Retina (tissue), 1 donor: ENCODE data around the gene PRRC1.
"Not testable (repeated sequence)": the region's sequence is repeated elsewhere in the genome, so short reads cannot be mapped to it uniquely, and the experiment has no call there.

Experiments used
- DNase-seq: peaks from one replicate; pipeline ENCODE4 v3.0.0-alpha.2; 2016

The PRRC1 gene

DNA sequence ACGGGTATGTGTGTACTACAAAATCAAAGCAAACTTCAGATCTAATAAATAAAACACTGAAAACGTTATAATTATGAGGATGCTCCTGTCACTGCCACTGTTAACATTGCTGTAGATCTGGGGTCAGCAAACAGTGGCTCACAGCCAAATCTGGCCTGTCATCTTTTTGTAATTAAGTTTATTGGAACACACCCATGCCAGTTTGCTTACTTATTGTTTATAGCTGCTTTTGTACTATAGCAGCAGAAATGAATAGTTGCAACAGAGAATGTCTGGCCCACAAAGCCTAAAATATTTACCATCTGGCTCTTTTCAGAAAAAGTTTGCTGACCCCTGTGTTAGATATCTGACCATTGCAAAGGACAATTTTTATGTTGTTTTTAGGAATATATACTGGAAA lies 32.1 kb downstream of the PRRC1 start:
- no peak for DNase-seq

DNA sequence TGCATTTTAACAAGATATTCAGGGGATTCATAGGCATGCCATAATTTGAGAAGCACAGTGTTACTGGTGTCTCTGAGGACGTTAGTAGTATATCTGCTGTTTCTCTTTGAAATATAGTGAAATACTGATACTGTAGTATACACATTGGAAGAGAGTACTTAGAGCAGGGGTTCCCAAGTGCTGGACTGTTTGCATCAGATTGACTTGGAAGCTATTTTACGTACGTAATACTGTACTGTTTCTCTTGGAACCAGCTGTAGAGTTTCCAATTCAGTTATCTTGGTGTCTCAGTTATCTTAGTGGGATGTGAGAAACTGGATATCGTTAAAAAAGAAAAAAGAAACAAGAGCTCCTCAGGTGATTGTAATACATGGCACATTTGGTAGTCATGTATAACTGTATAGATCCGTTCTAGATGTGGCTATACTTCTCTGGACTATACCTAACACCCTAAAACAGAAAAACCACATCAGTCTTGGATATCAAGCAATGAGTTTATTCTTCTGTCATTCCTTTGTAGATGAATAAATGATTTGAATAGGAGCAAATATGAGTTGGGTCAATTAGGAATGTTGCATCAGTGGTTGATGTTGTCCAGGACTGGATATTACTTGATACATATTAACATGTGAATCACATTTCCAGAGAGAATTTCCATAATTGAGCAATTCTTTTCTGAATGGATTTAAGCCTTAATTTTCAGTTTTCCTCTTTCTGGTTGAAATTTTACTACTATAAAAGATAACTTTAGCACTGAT lies 33.4 kb downstream of the PRRC1 start:
- no peak for DNase-seq

DNA sequence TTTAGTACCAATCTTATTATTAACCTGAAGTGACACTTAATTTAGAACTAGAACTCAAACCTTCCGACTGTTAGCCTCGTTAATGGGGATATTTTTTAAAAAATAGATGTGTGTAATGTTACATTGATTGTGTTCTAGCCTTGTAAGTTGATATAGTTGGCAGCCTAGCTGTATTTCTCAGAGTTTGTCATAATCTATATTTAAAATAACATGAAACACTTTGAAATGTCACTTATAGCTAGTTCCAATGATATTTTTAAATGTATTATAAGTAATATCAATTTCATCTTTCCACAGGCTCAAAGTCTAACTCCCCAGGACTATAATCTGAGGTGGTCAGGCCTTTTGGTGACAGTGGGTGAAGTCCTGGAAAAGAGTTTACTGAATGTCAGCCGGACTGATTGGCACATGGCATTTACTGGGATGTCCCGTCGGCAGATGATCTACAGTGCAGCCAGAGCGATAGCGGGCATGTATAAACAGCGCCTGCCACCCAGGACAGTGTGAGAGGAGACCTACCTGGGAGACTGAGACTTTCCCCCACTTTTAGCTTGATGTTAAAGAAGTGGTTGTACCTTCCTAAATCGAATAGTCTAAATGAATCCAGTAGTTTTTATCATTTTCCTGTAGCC lies 34.1 kb downstream of the PRRC1 start:
- DNase-seq, result no peak

DNA sequence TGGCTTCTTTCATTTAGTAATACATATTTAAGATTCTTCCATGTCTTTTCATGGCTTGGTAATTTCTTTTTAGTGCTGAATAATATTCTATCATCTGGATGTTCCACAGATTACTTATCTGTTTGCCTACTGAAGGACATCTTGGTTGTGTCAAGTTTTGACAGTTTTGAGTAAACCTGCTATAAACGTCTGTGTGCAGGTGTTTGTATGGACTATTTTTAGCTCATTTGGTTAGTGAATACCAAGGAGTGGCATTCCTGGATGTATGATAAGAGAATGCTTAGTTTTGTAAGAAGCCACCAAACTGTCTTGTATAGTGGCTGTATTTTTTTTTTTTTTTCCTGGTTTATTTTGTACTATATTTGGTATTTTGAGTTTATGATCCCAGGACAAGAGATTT lies 38.4 kb downstream of the PRRC1 start:
- no peak for DNase-seq

DNA sequence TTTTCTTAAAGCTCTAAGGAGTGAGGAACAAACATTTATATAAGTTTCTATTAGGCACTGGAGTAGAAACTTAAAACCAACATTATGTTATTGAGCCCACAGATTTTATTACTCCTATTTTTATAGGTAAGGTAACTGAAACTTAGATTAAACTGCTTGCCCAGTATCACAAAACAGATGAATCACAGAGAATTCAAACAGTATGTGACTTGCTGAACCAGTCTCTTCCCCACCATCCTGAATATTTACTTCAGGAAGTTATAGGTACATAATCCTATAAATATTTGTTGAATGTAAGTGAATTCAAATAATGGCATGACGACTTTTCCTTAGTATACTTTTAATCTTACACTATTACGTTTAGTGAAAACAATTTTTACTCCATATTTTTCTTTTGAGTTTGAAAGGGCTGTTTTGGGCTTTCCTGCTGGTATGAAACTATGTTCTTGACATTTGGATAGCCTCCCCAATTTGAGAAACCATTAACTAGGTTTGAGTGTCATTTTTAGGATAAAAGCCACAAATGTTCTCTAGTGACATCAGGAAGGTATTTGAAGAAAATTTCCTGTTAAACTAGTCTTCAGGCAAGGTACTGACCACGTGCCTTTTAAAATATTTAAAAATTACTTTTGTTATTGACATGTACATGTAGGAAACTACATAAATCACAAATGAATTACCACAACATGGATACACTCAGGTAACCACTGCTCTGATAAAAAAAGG lies 39.3 kb downstream of the PRRC1 start:
- no peak for DNase-seq

DNA sequence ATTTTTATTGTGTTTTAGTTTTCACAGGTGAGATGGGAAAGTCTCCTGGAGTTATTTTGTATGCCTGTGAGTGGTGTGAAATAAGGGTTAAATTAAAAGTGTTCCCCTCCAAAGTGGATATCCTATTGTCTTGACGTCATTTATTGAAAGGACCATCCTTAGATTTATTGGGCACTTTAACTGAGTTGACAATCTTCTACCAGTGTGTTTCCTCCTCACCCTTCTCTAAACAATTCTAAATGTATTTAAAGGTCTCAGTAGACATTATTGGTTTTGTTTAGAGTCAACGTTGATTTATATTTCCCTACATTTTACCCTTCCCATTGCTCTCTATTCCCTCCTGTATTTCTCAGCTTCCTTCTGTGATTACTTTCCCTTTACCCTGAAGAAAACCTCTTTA lies 40.8 kb downstream of the PRRC1 start:
- no peak for DNase-seq

DNA sequence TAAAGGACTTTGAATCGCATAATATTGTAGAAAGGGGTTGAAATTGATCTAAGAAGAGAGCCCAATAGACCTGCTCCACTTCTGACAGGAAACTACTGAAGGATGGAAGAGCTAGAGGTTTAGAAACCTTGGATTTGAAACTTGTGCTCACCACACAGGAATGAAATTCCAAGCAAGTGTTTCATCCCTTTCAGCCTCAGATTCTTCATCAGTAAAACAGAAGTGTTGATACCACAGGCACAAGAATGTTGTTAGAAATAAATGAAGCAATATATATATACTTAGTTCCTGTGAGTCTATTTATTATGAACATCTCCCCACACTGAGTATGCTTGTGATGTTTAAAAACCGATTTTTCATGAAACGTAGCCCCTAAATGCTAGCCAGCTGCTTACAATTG lies 43.8 kb downstream of the PRRC1 start:
- DNase-seq, result no peak

DNA sequence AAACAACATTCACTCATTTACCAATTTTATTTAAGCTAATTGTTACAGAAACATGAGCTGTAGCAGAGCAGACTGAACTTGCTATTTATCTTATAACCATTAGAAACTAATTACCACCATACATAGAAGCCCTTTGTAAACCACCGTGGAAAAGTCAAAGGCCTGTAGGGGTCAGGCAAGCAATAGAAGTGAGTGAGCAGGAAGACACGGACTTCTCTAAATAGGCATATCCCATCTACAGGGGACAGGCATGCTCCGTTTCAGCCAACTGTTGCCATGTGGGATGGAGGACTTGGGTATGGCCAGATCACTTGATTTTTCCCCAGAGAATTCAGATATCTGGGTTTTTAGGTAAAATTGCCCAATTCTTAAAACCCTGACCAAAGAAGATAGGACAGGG lies 44.8 kb downstream of the PRRC1 start:
- DNase-seq, result peak; percentile 8

DNA sequence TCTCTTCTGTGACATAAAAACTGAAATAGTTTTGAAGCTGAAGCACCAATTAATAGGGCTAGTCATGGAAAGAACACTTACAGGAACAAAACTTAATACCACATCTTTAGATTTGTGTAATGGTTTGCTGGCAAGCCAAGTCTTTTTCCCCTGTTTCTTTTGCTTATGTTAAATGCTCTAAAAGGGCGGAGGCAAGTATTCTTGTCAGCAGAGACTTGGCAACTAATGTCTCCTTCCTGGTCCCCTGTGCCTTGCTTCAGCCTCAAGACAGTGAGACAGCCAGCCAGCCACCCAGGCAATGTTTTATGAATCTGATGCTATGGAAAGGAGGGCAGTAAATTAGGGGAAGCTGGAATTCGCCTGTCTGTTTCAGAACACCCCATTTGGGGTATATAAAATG lies 45.7 kb downstream of the PRRC1 start:
- DNase-seq, result no peak

DNA sequence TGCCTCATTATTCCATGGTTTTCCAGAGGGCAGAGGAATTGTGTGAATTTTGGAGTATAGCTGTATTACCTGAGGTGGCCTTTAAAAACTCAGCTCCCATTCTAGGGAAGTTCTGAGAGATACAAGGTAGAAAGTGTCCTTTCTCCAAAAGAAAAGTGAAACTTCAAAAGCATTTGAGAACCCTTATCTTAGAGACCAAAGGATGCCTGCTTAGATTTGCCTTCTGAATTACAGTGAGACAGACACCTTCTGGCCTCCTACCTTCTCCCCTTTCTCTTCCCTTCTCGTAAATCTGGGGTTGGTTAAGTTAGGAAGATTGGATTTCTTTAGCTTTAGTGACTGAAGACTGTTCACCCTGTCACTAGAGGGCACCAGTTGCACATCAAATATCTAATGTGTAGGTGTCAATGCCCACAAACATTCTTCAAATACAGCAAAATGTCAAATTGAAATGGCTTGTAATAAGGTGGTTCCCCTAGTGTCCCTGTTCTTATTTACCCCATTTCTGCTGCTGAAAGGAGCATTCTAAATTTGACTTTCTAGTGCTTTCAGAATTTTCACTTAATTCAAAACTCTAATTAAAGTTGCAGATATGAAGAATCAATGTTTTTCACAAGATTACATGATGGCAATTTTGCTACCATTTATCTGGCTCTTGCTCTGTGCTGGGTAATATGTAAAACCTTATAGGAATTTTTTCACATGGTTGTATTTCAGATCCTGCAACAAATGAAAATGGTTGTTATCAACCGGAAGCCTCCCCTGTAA lies 46.7 kb downstream of the PRRC1 start:
- DNase-seq, result peak; percentile 41

DNA sequence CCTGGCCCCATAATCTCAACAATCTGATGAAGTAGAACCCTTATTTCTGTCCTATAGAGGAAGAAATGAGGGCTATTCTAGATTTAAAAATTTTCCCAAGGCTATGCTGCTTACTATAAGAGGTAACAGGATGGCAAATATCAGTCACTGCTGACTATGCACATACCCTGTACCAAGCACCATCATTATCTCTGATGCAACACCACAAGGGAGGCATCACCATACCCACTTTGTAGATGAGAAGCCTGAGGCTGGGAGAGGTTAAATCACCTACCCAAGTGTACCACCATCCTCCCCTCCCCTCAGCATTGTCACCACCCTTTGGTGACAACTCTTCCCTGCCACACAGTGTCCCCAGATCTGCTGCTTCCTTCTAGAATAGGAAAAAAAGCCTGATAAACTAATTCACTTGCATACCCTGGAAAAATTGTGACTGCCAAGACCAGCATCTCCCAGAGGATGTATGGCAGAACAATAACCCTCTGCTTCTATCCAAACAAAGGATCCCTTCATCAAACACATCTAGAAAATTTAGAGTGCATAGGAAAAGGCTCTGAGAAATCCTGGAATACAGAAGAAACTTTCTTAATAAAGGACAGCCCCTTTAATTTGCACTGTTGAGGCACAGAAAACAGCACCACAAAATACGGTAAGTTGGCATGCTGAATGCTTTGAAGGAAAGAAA lies 48.3 kb downstream of the PRRC1 start:
- DNase-seq, result no peak

DNA sequence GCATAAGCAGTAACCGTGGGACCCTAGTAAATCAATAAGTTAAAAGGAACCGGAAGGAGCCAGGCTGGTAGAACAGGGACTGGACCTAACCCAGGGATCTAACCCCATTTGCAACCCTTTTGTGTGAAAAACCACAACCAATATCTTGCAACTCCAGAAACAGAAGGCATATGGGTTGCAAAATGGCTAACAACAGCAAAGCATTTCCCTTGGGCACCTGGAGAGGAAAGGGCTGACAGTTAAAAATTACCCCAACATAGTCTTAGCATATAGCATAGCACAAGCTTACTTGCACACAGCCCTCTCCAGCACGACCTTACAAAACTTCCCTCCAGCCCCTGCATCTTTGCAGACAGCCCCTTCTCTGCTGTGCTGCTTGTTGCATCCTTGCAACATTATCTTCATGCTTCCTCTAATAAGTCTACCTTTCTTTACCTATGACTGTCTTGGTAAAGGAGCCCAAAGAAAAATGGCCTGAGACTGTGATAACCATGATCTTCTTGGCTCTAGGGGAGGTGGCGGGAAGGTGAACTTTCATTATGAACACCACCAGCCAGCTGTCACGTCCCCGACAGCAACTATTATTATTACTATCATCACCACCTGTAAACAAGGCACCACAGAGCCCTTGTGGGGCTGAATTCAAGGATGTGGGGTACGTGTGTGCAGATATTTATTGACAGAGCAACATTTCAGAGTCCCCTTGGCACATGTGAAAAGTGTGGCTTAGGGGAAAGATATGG lies 49.8 kb downstream of the PRRC1 start:
- DNase-seq, result no peak

DNA sequence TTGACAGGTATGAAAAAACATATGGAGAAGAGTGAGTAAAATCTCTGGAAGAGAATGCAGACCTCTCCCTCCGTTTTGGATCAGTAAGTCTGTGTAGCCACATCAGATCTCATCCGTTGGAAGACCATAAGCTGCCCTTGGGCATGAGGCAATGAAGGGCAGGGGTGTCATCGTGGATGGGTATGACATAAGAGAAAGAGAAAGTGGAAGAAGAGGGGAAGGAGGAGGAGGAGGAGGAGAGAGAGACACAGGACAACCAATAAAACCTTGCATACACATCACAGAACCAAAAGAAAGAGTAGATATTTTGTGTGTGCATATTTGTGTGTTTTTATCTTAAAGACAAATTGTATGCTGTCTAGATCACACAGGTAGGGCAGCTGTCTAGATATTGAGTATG lies 50.7 kb downstream of the PRRC1 start:
- DNase-seq, result no peak

DNA sequence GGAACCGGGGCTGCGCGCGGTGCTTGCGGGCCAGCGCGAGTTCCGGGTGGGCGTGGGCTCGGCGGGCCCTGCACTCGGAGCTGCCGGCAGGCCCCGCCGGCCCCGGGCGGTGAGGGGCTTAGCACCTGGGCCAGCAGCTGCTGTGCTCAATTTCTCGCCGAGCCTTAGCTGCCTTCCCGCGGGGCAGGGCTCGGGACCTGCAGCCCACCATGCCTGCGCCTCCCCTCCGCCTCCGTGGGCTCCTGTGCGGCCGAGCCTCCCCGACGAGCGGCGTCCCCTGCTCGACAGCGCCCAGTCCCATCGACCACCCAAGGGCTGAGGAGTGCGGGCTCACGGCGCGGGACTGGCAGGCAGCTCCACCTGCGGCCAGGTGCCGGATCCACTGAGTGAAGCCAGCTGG lies 52.0 kb downstream of the PRRC1 start:
- DNase-seq, result not testable (repeated sequence)

DNA sequence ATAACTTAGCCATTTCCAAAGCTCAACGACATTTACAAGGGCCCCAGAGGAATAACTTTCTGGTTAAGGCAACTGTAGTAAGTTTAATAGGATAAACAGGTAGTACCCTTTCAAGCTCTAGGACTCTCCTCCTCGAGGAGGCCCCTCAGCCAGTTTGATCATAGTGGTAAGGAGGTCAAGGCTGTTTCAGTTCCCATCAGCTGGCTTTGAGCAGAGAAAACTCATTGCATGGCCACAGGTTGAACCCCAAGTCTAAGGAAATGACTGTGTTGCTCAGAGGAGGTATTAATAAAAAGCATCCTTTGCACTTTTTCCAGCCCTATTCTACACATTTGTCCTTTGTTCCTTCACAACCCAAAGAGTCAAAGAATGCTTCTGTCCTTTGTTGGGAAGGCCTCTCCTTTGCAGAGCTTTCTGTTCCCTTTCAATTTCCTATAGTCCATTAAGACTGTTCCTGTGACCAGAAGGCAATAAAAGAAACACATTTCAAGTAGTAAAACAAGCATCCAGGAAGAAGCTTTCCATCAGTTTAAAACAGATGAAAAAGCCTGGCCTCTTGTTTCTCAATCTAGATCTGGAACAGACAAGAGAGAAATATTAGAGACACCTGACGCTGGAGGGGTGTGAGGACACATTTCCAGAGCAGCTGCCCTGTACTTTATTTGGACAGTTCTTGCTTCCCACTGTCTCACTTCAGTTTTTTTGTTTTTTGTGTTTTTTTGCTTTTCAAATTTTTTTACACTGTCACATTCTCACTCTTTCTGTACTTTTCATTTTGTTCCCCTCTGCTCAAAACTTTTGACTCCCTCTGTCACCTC lies 54.1 kb downstream of the PRRC1 start:
- no peak for DNase-seq

DNA sequence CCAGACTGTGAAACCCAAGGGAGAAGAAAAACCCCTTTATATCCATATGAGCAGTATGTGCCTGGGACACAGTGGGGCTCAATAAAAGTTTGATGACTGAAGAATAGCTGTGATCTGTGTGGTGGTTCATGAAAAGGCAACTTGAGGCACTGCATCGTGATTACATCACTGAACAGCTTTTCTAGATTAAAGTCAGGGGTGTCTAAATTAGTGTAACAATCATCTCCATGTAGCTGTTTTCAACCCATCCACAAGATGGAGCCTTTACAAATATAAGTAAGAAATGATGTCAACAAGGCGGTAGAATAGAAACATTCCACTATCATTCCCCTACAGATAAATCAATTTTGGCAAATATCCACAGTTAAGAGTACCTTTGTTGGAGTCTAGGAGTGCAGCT lies 55.5 kb downstream of the PRRC1 start:
- DNase-seq, result no peak

DNA sequence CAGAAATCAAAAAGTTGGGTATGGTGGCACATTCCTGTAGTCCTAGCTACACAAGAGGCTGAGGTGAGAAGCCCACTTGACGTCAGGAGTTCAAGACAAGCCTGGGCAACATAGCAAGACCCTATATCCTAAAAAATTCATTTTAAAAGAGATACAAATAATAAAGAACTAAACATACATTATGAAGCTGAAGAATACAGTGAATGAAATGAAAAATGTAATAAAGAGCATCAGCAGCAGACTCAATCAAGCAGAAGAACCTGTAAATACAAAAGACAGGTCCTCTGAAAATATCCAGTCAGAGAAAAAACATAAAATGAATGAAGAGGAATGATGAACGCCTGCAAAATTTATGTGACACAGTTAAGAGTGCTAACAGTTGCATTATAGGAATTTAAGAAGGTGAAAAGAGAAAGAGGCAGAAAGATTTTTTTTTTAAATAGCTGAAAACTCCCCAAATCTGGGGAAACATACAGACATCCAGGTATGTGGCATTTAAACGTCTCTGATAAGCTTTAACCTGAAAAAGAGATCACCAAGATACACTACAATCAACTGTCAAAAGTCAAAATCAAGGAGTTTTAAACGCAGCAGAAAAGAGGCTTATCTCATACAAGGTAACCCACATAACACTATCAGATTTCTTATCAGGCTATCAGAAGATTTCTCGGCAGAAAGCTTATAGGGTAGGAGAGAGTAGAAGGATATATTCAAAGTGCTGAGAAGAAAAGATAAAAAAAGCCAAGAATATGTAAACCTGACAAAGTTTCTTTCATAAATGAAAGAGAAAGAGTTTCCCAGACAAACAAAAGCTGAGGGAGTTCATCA lies 57.6 kb downstream of the PRRC1 start:
- no peak for DNase-seq

DNA sequence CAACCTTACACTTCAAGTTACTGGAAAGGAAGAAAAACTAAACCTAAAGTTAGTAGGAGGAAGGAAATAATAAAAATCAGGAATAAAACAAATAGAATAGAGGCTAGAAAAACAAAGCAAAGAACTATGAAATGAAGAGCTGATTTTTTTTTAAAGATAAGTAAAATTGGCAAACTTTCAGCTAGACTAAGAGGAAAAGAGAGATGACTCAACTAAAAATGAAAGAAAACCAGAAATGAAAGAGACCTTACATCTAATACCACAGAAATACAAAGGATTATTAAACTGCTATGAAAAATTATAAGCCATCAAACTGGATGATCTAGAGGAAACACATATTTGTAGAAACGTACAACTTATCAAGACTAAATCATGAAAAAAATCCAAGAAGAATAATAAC lies 60.0 kb downstream of the PRRC1 start:
- no peak for DNase-seq

DNA sequence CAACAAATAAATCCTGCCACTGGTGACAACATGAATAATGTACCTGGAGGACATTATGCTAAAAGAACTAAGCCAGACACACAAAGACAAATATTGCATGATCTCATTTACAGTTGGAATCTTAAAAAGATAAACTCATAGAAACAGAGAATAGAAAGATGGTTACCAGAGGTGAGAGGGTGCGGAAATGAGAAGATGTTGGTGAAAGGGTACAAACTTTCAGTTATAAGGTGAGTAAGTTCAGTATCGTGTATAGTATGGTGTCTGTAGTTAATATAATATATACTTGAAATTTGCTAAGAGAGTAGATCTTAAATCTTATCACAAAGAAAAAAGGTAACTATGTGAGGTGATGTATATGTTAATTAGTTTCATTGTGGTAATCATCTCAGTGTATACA lies 63.3 kb downstream of the PRRC1 start:
- DNase-seq, result no peak

DNA sequence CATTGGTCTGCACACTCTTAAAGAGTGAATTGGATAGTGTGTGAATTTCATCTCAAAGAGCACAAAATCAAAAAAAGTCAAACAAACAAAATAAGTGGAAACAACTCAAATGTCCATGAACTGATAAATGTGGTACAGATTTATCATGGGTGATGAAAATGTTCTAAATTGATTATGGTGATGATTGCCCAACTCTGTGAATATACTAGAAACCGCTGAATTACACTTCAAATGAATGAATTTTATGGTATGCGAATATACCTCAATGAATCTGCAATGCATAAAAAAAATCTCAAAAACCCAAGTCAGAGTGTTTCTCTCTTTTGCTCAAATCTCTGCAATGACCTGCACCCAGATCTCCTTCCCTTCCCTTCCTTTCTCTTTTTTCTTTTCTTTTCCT lies 64.0 kb downstream of the PRRC1 start:
- DNase-seq, result no peak
